Parathyroid adenoma (tissue), 2 donors: ENCODE results near the gene ZBTB21.
"Not testable (repeated sequence)": the region's sequence is repeated elsewhere in the genome, so short reads cannot be mapped to it uniquely, and the experiment has no call there.

Experiments
- H2AFZ ChIP-seq: fragments of 300-600 bp; sonication (generic); one replicate; pipeline ENCODE4 v1.7.0; 2017; ENCODE audit warnings: antibody characterized with exemption, mild to moderate bottlenecking
- H3K27ac ChIP-seq: fragments of 300-600 bp; sonication (generic); one replicate; pipeline ENCODE4 v1.7.0; 2017
- H3K27me3 ChIP-seq: fragments of 300-600 bp; sonication (generic); one replicate; pipeline ENCODE4 v1.7.0; 2017; ENCODE audit warnings: low read length; ENCODE audit not compliant: control insufficient read depth, insufficient read depth
- H3K36me3 ChIP-seq: fragments of 300-600 bp; sonication (generic); one replicate; pipeline ENCODE4 v1.7.0; 2017; ENCODE audit warnings: low read length; ENCODE audit not compliant: control insufficient read depth, insufficient read depth
- H3K4me1 ChIP-seq: fragments of 300-600 bp; sonication (generic); one replicate; pipeline ENCODE4 v1.7.0; 2017; ENCODE audit warnings: control low read depth
- H3K4me2 ChIP-seq: fragments of 300-600 bp; sonication (generic); one replicate; pipeline ENCODE4 v1.7.0; 2017; ENCODE audit warnings: low read length
- H3K4me3 ChIP-seq: fragments of 300-600 bp; sonication (generic); one replicate; pipeline ENCODE4 v1.7.0; 2017; ENCODE audit warnings: low read depth, low read length
- H3K79me2 ChIP-seq: fragments of 300-600 bp; sonication (generic); one replicate; pipeline ENCODE4 v1.7.0; 2017; ENCODE audit warnings: control low read depth
- H3K9ac ChIP-seq: fragments of 300-600 bp; sonication (generic); one replicate; pipeline ENCODE4 v1.7.0; 2017; ENCODE audit warnings: mild to moderate bottlenecking
- H3K9me3 ChIP-seq: fragments of 300-600 bp; sonication (generic); one replicate; pipeline ENCODE4 v1.7.0; 2017; ENCODE audit warnings: low read length; ENCODE audit not compliant: control insufficient read depth
- TF ChIP-seq, protein P1 (sequence below): fragments of 300-600 bp; sonication (generic); IDR thresholded peaks from one replicate; pipeline ENCODE4 v1.7.0; 2017; ENCODE audit warnings: antibody characterized with exemption, mild to moderate bottlenecking
- donor health status: primary hyperparathyroidism.

The ZBTB21 gene

DNA sequence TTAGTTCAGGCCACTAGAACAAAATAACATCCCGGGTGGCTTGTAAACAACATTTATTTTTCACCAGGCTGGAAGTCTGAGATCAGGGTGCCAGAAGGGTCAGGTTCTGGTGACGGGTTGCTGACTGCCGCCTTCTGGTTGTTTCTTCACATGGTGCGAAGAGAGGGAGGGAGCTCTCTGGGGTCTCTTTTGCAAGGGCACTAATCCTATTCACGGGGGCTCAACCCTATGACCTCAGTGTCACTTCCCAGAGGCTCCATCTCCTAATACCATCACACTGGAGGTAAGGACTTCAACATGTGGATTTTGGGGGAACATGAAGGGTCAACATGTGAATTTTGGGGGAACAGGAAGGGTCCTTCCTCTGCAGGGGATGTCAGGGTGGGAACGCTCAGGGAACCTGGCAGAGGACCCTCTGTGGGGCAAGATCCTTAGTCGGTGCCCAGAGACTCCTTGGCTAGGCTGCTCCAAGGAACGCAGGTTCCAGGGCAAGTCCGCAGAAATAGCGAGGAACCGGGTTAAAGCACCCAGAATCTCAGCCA lies 47.7 kb downstream of the ZBTB21 start:
- Histone ChIP-seq H2AFZ (no peak overlapping the region), H3K79me2 (no peaks in the 10 kb centered on the region), H3K27ac (no peak overlapping the region), H3K36me3 (no peaks in the 10 kb centered on the region), H3K4me3 (no peak overlapping the region), H3K4me2 (no peak overlapping the region), H3K27me3 (no peaks in the 10 kb centered on the region), H3K9me3 (no peaks in the 10 kb centered on the region), H3K9ac (no peak overlapping the region), H3K4me1 (peaks cover 1% of the 10 kb centered on the region)
- TF ChIP-seq, protein P1, sequence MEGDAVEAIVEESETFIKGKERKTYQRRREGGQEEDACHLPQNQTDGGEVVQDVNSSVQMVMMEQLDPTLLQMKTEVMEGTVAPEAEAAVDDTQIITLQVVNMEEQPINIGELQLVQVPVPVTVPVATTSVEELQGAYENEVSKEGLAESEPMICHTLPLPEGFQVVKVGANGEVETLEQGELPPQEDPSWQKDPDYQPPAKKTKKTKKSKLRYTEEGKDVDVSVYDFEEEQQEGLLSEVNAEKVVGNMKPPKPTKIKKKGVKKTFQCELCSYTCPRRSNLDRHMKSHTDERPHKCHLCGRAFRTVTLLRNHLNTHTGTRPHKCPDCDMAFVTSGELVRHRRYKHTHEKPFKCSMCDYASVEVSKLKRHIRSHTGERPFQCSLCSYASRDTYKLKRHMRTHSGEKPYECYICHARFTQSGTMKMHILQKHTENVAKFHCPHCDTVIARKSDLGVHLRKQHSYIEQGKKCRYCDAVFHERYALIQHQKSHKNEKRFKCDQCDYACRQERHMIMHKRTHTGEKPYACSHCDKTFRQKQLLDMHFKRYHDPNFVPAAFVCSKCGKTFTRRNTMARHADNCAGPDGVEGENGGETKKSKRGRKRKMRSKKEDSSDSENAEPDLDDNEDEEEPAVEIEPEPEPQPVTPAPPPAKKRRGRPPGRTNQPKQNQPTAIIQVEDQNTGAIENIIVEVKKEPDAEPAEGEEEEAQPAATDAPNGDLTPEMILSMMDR, result no peak

DNA sequence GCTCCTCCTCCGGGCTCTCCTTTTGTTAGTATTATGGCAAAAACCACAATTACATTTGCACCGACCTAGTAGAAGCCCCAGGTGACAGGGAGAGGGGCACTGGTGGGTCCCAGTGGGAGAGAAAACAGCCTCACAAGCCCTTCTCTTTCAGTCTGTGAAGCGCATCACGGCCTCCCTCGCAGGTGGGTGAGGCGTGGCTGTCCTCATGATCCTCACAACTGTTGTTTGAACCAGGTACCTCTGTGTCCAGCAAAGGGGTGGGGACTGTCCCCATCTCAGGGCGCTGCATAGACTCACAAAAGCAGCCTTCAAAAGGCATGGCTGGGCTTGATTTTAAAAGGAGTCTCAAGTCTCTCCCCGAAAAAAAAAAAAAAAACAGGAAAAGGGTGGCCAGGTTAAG lies 48.4 kb downstream of the ZBTB21 start:
- TF ChIP-seq, protein P1, result no peak
- H3K9ac ChIP-seq, result no peak overlapping the region
- no peaks in the 10 kb centered on the region for H3K27me3 ChIP-seq
- no peaks in the 10 kb centered on the region for H3K9me3 ChIP-seq
- H3K79me2 ChIP-seq, result no peaks in the 10 kb centered on the region
- no peak overlapping the region for H3K27ac ChIP-seq
- H3K4me1 ChIP-seq, result peaks cover 8% of the 10 kb centered on the region
- no peak overlapping the region for H3K4me2 ChIP-seq
- no peak overlapping the region for H2AFZ ChIP-seq
- H3K36me3 ChIP-seq, result no peaks in the 10 kb centered on the region
- no peak overlapping the region for H3K4me3 ChIP-seq

DNA sequence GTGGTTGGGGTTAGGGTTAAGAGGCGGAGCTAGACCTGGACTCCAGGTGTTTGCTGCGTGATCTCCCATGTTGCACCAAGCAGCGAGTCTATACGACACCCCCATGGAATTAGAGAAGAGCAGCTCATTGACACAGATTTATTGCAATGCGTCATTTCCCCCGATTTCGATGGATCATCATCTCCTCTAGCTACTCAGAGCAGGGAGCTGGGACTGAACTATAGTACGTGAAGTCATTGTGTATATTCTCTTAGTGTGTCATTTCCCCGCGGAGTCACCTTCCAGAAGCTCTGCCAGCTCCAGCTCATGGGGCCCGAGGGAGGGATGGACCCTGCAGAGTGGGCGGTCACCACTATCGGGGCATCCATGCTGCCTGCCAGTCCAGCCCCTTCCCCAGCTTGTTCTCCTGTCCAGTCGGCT lies 48.9 kb downstream of the ZBTB21 start:
- Histone ChIP-seq H3K4me3 (no peak overlapping the region), H3K79me2 (no peaks in the 10 kb centered on the region), H3K27ac (no peak overlapping the region), H2AFZ (no peak overlapping the region), H3K9me3 (no peaks in the 10 kb centered on the region), H3K36me3 (no peaks in the 10 kb centered on the region), H3K9ac (no peak overlapping the region), H3K27me3 (no peaks in the 10 kb centered on the region), H3K4me1 (peaks cover 8% of the 10 kb centered on the region), H3K4me2 (no peak overlapping the region)
- TF ChIP-seq, protein P1, result no peak

DNA sequence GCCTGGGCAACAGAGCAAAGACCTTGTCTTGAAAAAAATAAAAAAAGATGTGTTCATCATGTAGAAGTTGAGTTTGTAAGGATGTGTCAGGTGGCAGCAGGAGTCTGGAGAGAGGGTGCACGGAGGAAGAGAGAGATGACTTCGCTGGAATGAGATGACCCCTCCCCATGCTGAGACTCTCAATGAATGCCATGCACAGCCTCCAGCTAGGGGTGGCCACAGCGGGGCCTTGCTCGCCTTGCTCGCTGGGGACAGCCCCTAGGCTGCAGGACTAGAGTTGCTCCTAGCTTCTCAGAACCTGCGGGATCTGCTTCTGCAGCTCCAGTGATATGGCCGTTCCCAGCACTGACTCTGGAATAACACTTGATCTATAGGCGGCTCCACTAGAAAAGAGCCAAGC lies 49.8 kb downstream of the ZBTB21 start:
- no peak overlapping the region for H2AFZ ChIP-seq
- no peaks in the 10 kb centered on the region for H3K36me3 ChIP-seq
- no peak overlapping the region for H3K4me3 ChIP-seq
- no peaks in the 10 kb centered on the region for H3K27me3 ChIP-seq
- H3K4me1 ChIP-seq, result peaks cover 8% of the 10 kb centered on the region
- no peaks in the 10 kb centered on the region for H3K79me2 ChIP-seq
- no peak overlapping the region for H3K4me2 ChIP-seq
- H3K27ac ChIP-seq, result no peak overlapping the region
- TF ChIP-seq, protein P1, result no peak
- H3K9ac ChIP-seq, result no peak overlapping the region
- no peaks in the 10 kb centered on the region for H3K9me3 ChIP-seq

DNA sequence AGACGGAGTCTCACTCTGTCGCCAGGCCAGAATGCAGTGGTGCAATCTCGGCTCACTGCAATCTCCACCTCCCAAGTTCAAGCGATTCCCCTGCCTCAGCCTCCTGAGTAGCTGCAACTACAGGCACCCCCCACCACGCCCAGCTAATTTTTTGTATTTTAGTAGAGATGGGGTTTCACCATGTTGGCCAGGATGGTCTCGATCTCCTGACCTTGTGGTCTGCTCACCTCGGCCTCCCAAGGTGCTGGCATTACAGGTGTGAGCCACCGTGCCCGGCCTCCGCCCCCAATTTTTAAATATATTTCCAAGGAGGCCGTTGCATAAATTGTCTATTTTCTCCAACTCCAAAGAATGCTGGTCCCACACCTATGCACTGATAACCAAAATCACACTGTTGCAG lies 50.5 kb downstream of the ZBTB21 start:
- not testable (repeated sequence) for H3K27ac ChIP-seq, H3K27me3 ChIP-seq, H3K9ac ChIP-seq, H3K4me2 ChIP-seq, H3K4me1 ChIP-seq, H3K36me3 ChIP-seq, H3K4me3 ChIP-seq, H3K9me3 ChIP-seq, H2AFZ ChIP-seq, H3K79me2 ChIP-seq
